ENCODE results near the gene PRKG1. TPM values are rescaled to one million over a fixed set of nuclear protein-coding genes. Genes with fewer than 3 reads are reported as not detected.

Gene PRKG1
- total RNA-seq, 1 experiment from 2014 or later = 16.5 TPM

DNA sequence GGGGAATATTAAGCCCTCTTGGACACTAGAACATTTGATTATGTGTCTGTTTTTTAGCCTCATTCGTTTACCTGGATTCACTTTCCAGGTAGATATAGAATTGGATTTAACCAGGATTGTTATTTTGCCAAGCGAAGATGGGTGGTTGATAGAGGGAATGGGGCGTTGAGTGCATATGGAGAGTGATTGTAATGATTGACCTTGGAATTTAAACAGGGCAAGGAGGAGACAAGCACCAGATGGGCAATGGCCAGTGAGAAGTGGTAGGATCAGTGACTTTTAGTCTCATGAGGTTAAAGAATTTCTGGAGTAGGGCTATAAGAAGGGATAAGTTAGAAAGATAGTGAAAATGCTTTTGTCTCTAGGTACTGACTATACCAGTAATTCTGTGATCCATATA lies 836.3 kb downstream of the PRKG1 start (continued):
- TF ChIP-seq, protein P1, sequence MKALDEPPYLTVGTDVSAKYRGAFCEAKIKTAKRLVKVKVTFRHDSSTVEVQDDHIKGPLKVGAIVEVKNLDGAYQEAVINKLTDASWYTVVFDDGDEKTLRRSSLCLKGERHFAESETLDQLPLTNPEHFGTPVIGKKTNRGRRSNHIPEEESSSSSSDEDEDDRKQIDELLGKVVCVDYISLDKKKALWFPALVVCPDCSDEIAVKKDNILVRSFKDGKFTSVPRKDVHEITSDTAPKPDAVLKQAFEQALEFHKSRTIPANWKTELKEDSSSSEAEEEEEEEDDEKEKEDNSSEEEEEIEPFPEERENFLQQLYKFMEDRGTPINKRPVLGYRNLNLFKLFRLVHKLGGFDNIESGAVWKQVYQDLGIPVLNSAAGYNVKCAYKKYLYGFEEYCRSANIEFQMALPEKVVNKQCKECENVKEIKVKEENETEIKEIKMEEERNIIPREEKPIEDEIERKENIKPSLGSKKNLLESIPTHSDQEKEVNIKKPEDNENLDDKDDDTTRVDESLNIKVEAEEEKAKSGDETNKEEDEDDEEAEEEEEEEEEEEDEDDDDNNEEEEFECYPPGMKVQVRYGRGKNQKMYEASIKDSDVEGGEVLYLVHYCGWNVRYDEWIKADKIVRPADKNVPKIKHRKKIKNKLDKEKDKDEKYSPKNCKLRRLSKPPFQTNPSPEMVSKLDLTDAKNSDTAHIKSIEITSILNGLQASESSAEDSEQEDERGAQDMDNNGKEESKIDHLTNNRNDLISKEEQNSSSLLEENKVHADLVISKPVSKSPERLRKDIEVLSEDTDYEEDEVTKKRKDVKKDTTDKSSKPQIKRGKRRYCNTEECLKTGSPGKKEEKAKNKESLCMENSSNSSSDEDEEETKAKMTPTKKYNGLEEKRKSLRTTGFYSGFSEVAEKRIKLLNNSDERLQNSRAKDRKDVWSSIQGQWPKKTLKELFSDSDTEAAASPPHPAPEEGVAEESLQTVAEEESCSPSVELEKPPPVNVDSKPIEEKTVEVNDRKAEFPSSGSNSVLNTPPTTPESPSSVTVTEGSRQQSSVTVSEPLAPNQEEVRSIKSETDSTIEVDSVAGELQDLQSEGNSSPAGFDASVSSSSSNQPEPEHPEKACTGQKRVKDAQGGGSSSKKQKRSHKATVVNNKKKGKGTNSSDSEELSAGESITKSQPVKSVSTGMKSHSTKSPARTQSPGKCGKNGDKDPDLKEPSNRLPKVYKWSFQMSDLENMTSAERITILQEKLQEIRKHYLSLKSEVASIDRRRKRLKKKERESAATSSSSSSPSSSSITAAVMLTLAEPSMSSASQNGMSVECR (CRISPR knock-in tag; IDR thresholded peaks at IDR 0.05; ENCODE audit: borderline replicate concordance) = no peak
- TF ChIP-seq, protein P2, sequence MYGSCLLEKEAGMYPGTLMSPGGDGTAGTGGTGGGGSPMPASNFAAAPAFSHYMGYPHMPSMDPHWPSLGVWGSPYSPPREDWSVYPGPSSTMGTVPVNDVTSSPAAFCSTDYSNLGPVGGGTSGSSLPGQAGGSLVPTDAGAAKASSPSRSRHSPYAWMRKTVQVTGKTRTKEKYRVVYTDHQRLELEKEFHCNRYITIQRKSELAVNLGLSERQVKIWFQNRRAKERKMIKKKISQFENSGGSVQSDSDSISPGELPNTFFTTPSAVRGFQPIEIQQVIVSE (CRISPR knock-in tag; IDR thresholded peaks at IDR 0.05; ENCODE audit: borderline replicate concordance) = no peak
- no peak for TF ChIP-seq ZNF671 (CRISPR knock-in tag; IDR thresholded peaks at IDR 0.05)

DNA sequence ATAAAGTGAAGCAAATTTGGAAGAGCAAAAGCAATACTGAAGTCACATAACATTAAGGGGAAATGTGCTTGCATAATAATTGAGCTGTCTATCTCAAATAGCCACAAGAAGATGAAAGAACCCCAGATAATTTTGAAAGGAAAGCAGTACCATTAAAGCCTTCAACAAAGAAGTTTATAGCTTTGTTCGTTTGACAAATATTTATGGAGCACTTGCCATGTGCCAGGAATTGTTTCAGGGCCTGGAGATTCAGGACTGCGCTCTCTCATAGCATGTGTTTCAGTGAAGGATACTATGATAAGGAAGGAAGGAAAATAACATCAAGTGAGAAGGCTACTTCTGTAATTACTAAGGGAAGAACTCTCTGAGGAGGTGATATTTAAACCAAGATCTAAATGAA lies 837.4 kb downstream of the PRKG1 start:
- ChIA-PET POLR2A (no interaction called here), CTCF (no interaction called here)
- Mint-ChIP-seq H3K27me3 (ENCODE audit: low read depth) (peaks cover 81% of the 10 kb centered on the region), H3K36me3 (peaks cover 6% of the 10 kb centered on the region), H3K4me3 (no peak overlapping the region), H3K27ac (no peak overlapping the region), H3K4me1 (peaks cover 87% of the 10 kb centered on the region), H3K9me3 (peaks cover 6% of the 10 kb centered on the region)
- TF ChIP-seq, protein P3, sequence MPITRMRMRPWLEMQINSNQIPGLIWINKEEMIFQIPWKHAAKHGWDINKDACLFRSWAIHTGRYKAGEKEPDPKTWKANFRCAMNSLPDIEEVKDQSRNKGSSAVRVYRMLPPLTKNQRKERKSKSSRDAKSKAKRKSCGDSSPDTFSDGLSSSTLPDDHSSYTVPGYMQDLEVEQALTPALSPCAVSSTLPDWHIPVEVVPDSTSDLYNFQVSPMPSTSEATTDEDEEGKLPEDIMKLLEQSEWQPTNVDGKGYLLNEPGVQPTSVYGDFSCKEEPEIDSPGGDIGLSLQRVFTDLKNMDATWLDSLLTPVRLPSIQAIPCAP (CRISPR knock-in tag; IDR thresholded peaks at IDR 0.05) = no peak
- no peak for TF ChIP-seq JUN (CRISPR knock-in tag; IDR thresholded peaks at IDR 0.05)
- TF ChIP-seq, protein P4, sequence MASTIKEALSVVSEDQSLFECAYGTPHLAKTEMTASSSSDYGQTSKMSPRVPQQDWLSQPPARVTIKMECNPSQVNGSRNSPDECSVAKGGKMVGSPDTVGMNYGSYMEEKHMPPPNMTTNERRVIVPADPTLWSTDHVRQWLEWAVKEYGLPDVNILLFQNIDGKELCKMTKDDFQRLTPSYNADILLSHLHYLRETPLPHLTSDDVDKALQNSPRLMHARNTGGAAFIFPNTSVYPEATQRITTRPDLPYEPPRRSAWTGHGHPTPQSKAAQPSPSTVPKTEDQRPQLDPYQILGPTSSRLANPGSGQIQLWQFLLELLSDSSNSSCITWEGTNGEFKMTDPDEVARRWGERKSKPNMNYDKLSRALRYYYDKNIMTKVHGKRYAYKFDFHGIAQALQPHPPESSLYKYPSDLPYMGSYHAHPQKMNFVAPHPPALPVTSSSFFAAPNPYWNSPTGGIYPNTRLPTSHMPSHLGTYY (CRISPR knock-in tag; IDR thresholded peaks at IDR 0.05) = no peak
- no peak for TF ChIP-seq IRF2 (CRISPR knock-in tag; IDR thresholded peaks at IDR 0.05; ENCODE audit: borderline replicate concordance, low read depth)
- TF ChIP-seq, protein P5, sequence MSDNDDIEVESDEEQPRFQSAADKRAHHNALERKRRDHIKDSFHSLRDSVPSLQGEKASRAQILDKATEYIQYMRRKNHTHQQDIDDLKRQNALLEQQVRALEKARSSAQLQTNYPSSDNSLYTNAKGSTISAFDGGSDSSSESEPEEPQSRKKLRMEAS (CRISPR knock-in tag; IDR thresholded peaks at IDR 0.05) = no peak
- TF ChIP-seq ETV6 (CRISPR knock-in tag; IDR thresholded peaks at IDR 0.05) = no peak
- TF ChIP-seq, protein P6, sequence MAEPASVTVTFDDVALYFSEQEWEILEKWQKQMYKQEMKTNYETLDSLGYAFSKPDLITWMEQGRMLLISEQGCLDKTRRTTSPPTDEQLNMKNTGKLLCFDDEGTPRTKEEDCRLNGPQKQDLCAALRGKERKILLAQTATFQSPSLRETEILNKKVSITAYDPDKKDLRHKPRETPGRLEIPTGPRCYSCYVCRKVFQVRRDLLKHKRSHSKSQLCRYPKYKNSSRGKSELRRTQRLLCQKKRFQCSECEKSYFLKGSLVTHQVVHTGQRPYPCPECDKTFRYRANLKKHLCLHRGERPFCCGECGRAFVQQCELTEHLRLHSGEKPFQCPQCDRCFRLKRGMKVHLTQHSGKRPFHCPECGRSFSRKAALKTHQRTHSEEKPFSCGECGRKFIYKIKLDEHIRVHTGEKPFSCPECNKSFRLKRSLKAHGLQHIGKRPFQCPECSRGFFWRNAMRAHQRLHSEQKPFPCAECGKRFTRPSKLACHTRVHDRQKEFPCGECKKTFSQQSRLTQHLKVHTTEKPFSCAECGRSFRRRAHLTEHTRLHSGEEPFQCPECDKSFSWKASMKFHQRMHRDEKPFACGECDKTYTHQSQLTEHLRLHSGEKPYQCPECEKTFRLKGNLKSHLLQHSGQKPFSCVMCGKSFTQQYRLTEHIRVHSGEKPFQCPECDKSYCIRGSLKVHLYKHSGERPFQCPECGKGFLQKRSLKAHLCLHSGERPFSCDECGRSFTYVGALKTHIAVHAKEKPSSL (CRISPR knock-in tag; conservative IDR thresholded peaks at IDR 0.05) = no peak
- no peak for TF ChIP-seq TEAD1 (CRISPR knock-in tag; IDR thresholded peaks at IDR 0.05)
- no peak for TF ChIP-seq OVOL2 (CRISPR knock-in tag; IDR thresholded peaks at IDR 0.05; ENCODE audit: borderline replicate concordance)
- TF ChIP-seq, protein P7, sequence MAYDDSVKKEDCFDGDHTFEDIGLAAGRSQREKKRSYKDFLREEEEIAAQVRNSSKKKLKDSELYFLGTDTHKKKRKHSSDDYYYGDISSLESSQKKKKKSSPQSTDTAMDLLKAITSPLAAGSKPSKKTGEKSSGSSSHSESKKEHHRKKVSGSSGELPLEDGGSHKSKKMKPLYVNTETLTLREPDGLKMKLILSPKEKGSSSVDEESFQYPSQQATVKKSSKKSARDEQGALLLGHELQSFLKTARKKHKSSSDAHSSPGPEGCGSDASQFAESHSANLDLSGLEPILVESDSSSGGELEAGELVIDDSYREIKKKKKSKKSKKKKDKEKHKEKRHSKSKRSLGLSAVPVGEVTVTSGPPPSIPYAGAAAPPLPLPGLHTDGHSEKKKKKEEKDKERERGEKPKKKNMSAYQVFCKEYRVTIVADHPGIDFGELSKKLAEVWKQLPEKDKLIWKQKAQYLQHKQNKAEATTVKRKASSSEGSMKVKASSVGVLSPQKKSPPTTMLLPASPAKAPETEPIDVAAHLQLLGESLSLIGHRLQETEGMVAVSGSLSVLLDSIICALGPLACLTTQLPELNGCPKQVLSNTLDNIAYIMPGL (CRISPR knock-in tag; IDR thresholded peaks at IDR 0.05) = no peak
- no peak for TF ChIP-seq ZNF317 (CRISPR knock-in tag; IDR thresholded peaks at IDR 0.05; ENCODE audit: borderline replicate concordance, low read depth)
- DNase-seq (ENCODE audit: low spot score) (no peak), ATAC-seq (no peak)

Data from WTC11 (cell line).